ENCODE results near the gene NPLOC4.

NPLOC4 gene

GRCh38 chr17:81593105-81593871, 43.6 kb downstream of the NPLOC4 start:
- no peak overlapping the region for H3K4me3 ChIP-seq (replicated peaks; ENCODE audit: insufficient read depth, low read length)
- no peak for DNase-seq (ENCODE audit: low read depth in 1 of 2, low spot score in 1 of 2)
- H3K27ac ChIP-seq (replicated peaks), result no peak overlapping the region
- no peaks in the 10 kb centered on the region for H3K27me3 ChIP-seq (ENCODE audit: insufficient read depth, poor library complexity, severe bottlenecking)
- TF ChIP-seq REST (IDR thresholded peaks at IDR 0.05; ENCODE audit: insufficient replicate concordance, low read depth) (no peak), CTCF (IDR thresholded peaks at IDR 0.05; ENCODE audit: insufficient read depth, low read length) (no peak), POLR2AphosphoS5 (IDR thresholded peaks at IDR 0.05; ENCODE audit: low read depth) (no peak), SPI1 (IDR thresholded peaks at IDR 0.05; ENCODE audit: borderline replicate concordance, low read depth) (no peak), GABPA (IDR thresholded peaks at IDR 0.05; ENCODE audit: low read depth) (no peak)

DNA sequence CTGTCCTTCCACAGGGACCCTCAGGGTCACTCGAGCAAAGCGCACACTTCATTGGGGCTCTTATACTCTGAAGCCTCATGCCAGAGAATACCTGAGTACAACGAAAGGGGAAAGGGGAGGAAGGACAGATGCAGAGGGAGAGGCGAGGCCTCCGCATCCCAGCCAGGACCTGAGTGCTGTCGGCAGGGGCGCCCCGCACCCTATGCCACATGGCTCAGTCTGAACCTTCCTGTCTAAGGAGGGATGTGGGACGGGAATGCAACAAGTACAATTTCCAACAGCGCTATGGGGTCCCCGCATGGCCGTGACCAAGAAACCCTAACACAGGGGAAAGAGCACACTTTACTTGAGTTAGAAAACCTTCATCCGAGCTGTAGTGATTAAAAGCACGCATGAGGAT, 44.9 kb downstream of the NPLOC4 start:
- Histone ChIP-seq H3K27ac (replicated peaks) (no peak overlapping the region), H3K4me3 (replicated peaks; ENCODE audit: insufficient read depth, low read length) (no peak overlapping the region), H3K27me3 (ENCODE audit: insufficient read depth, poor library complexity, severe bottlenecking) (no peaks in the 10 kb centered on the region)
- TF ChIP-seq SPI1 (IDR thresholded peaks at IDR 0.05; ENCODE audit: borderline replicate concordance, low read depth), result no peak
- no peak for TF ChIP-seq POLR2AphosphoS5 (IDR thresholded peaks at IDR 0.05; ENCODE audit: low read depth)
- DNase-seq (ENCODE audit: low read depth in 1 of 2, low spot score in 1 of 2), result no peak

DNA sequence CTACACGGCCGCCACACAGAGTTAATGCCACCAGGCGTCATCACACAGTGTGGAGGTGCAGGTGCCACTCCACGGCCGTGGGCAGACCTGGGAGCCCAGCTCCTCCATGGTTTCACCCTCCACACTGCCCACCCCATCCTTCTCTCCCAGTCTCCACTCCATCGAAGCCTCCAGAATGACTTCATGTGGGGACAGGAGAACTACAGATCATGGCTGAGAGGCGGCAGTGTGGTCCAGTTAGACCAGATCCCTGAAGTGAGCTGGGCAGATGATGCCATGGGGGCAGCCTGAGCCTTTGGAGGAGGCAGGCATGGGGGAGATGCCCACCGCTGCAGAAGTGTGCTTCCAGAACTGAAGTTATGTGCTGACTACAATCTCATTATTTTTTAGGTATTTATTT, 46.8 kb downstream of the NPLOC4 start:
- no peak for TF ChIP-seq REST (IDR thresholded peaks at IDR 0.05; ENCODE audit: insufficient replicate concordance, low read depth)
- TF ChIP-seq POLR2AphosphoS5 (IDR thresholded peaks at IDR 0.05; ENCODE audit: low read depth), result no peak
- no peak for TF ChIP-seq CTCF (IDR thresholded peaks at IDR 0.05; ENCODE audit: insufficient read depth, low read length)
- TF ChIP-seq SPI1 (IDR thresholded peaks at IDR 0.05; ENCODE audit: borderline replicate concordance, low read depth), result no peak
- no peak for TF ChIP-seq GABPA (IDR thresholded peaks at IDR 0.05; ENCODE audit: low read depth)
- no peak for DNase-seq (ENCODE audit: low read depth in 1 of 2, low spot score in 1 of 2)
- Histone ChIP-seq H3K27me3 (ENCODE audit: insufficient read depth, poor library complexity, severe bottlenecking) (no peaks in the 10 kb centered on the region), H3K27ac (replicated peaks) (no peak overlapping the region), H3K4me3 (replicated peaks; ENCODE audit: insufficient read depth, low read length) (no peak overlapping the region)

GRCh38 chr17:81589612-81590011, 47.3 kb downstream of the NPLOC4 start:
- Histone ChIP-seq H3K27me3 (ENCODE audit: insufficient read depth, poor library complexity, severe bottlenecking) (no peaks in the 10 kb centered on the region), H3K4me3 (replicated peaks; ENCODE audit: insufficient read depth, low read length) (no peak overlapping the region), H3K27ac (replicated peaks) (no peak overlapping the region)
- DNase-seq (ENCODE audit: low read depth in 1 of 2, low spot score in 1 of 2), result no peak
- no peak for TF ChIP-seq CTCF (IDR thresholded peaks at IDR 0.05; ENCODE audit: insufficient read depth, low read length)
- TF ChIP-seq SPI1 (IDR thresholded peaks at IDR 0.05; ENCODE audit: borderline replicate concordance, low read depth), result no peak
- TF ChIP-seq REST (IDR thresholded peaks at IDR 0.05; ENCODE audit: insufficient replicate concordance, low read depth), result no peak
- TF ChIP-seq GABPA (IDR thresholded peaks at IDR 0.05; ENCODE audit: low read depth), result no peak
- TF ChIP-seq POLR2AphosphoS5 (IDR thresholded peaks at IDR 0.05; ENCODE audit: low read depth), result no peak

Data from HL-60 (cell line).